Kidney (tissue), 14 donors: Measurements from ENCODE around the gene EHBP1. TPM values are rescaled to one million over a fixed set of nuclear protein-coding genes. Genes with fewer than 3 reads are reported as not detected.

ENCODE experiments used
- DNase-seq, 5 donors: peaks; one replicate each; pipeline ENCODE4 v3.0.0-alpha.2; 2013 to 2020
- FAIRE-seq: peaks from 2 replicates; lab custom pipeline; 2012; peaks lifted over from hg19 to GRCh38; lab: Jason Lieb, UNC
- H3K27ac ChIP-seq, 2 donors: one replicate each; pipeline ENCODE4 v1.7.0; 2013; ENCODE audit warnings: low read depth in 2 of 2, low read length in 2 of 2, inconsistent platforms in 1 of 2
- H3K27me3 ChIP-seq: one replicate; pipeline ENCODE4 v1.7.1; 2013; ENCODE audit warnings: low read length, inconsistent platforms; ENCODE audit not compliant: control insufficient read depth, insufficient read depth
- H3K36me3 ChIP-seq, 3 donors: one replicate each; pipeline versions ENCODE4 v1.7.0 to v1.7.1; 2013; ENCODE audit warnings: low read length in 3 of 3, control low read depth in 1 of 3, inconsistent platforms in 1 of 3; ENCODE audit not compliant: insufficient read depth in 3 of 3, control insufficient read depth in 2 of 3
- H3K4me1 ChIP-seq, 3 donors: one replicate each; pipeline versions ENCODE4 v1.7.0 to v1.7.1; 2013; ENCODE audit warnings: low read length in 3 of 3, inconsistent platforms in 1 of 3, low read depth in 1 of 3; ENCODE audit not compliant: control insufficient read depth in 2 of 3, insufficient read depth in 2 of 3
- H3K4me3 ChIP-seq, 3 donors: one replicate each; pipeline versions ENCODE4 v1.7.0 to v1.8.1; 2013; ENCODE audit warnings: low read length in 3 of 3, control low read depth in 1 of 3, inconsistent platforms in 1 of 3
- H3K9ac ChIP-seq, 3 donors: one replicate each; pipeline versions ENCODE4 v1.7.0 to v1.7.1; 2013; ENCODE audit warnings: low read length in 3 of 3, control low read depth in 1 of 3, inconsistent platforms in 1 of 3
- H3K9me3 ChIP-seq, 3 donors: one replicate each; pipeline versions ENCODE4 v1.7.0 to v1.7.1; 2013; ENCODE audit warnings: low read length in 3 of 3, control low read depth in 1 of 3, inconsistent platforms in 1 of 3; ENCODE audit not compliant: control insufficient read depth in 2 of 3, insufficient read depth in 1 of 3
- CTCF ChIP-seq: IDR thresholded peaks from 3 replicates; pipeline ENCODE4 v1.5.1; 2012; ENCODE audit warnings: mild to moderate bottlenecking, moderate library complexity, borderline replicate concordance; ENCODE audit not compliant: insufficient read depth; ENCODE audit errors: extremely low read depth
- intact Hi-C: fragments of 100-400 bp; cut with DNase I; formaldehyde crosslinking; loops from one replicate; pipeline ENCODE4 v1.11.1; 2022
- polyA plus RNA-seq: library from polyadenylated mRNA; stranded (reverse); fragments of 350-450 nt; fragmentation: Illumina TruSeq; extraction: RNeasy Lipid Tissue Mini Kit (QIAGEN cat#74804); gene quantifications from one replicate; pipeline ENCODE4 v1.2.3, GENCODE V29; 2014; ENCODE audit warnings: low read depth, low replicate concordance; ENCODE audit not compliant: insufficient read depth
- total RNA-seq: library from RNA; stranded (reverse); fragmentation: NEBNext Ultra II Directional; extraction: Animal tissue kit (Norgen Biotek cat#: 25700); gene quantifications from one replicate; pipeline ENCODE4 v1.2.1, GENCODE V29; 2021
- donor health status: control.
- donor health status: control.
- donor health status: control.
- donor health status: control.
- donor health status: control.
- donor health status: DM: yes; HTN: yes; CAD: no.
- donor health status: Normal renal cell carcinoma (clear cell type).

The EHBP1 gene
- total and polyA plus RNA-seq, 2 donors from 2014 or later: 12.5 to 42.7 TPM

- intact Hi-C loops: no loop called here
- Histone ChIP-seq H3K27me3 (no peaks in the 10 kb centered on the region), H3K36me3 (peaks cover 0 to 3% (median 0%) of the 10 kb centered on the region in 3 donors), H3K9ac (no peak overlapping the region), H3K27ac (no peak overlapping the region), H3K4me3 (no peak overlapping the region), H3K9me3 (peaks cover 0 to 8% (median 2%) of the 10 kb centered on the region in 3 donors), H3K4me1 (no peaks in the 10 kb centered on the region)
- DNase-seq: no peak
- no peak for FAIRE-seq
- no peak for TF ChIP-seq CTCF
These were observed 218.4 kb downstream of the EHBP1 start for GRCh38 chr2:62923881-62924280.

DNA sequence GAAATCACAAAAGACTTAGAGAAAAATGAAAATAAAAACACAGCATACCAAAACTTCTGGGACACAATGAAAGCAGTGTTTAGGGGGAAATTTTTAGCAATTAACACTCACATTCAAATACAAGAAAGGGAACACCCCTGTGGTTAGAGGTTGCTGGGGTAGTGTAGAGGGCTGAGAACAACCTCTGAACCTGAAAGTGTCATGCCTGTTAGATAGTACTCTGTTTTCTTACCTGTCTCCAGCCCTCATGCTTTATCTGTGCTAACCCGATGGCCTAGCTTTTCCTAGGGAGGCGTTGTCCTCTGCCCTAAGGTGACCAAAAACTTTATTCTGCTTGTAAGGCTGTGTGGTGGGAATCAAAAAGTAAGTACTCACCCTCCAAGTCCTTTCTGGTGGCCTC lies 222.5 kb downstream of the EHBP1 start:
- intact Hi-C loops: no loop called here

DNA sequence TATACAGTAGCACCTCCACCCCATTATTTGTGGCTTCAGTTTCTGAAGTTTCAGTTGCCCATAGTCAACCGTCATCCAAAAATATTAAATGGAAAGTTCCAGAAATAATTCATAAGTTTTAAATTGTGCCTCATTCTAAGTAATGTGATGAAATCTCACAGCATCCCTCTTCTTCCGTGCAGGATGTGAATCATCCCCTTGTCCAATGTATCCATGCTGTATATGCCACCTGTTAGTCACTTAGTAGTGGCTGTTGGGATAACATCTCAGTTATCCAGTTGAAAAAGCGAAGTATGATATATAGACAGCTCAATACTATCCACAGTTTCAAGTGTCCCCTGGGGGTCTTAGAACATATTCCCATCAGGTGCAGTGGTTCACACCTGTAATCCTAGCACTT lies 226.0 kb downstream of the EHBP1 start:
- Histone ChIP-seq H3K4me3 (no peak overlapping the region), H3K4me1 (no peaks in the 10 kb centered on the region), H3K27me3 (no peaks in the 10 kb centered on the region), H3K9ac (no peak overlapping the region), H3K36me3 (no peaks in the 10 kb centered on the region), H3K27ac (no peak overlapping the region), H3K9me3 (no peaks in the 10 kb centered on the region)
- FAIRE-seq (no peak), DNase-seq (no peak)
- TF ChIP-seq CTCF: no peak
- intact Hi-C loops: no loop called here

More for the DNA sequence above, 222.5 kb downstream of the EHBP1 start:
- Histone ChIP-seq H3K36me3 (no peaks in the 10 kb centered on the region), H3K27ac (no peak overlapping the region), H3K9ac (no peak overlapping the region), H3K27me3 (no peaks in the 10 kb centered on the region), H3K4me3 (no peak overlapping the region), H3K4me1 (no peaks in the 10 kb centered on the region), H3K9me3 (peaks cover 0 to 4% (median 0%) of the 10 kb centered on the region in 3 donors)
- FAIRE-seq: no peak
- no peak for TF ChIP-seq CTCF
- no peak for DNase-seq

DNA sequence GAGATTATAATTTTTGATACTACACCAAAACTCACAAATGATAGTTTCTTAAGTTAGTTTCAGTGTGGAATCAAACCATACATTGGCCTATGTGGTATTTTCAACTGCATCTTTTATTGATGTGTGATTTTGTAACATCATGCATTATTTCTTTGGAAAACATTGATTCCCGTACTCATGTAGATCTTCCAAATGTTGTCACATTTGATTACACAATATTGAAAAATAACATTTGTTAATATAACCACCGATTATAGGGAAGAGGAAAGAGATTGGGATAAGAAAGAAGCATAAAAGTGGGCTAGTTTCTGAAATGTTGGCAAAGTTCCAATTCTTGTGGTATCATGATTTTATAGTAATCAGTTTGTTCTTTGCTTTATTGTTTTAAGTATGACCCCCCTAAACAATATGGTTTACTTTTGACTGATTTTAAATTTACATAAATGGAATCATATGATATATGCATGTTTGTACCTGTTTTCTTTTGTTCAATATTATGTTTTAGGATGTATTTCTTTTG lies 227.9 kb downstream of the EHBP1 start:
- no peak for TF ChIP-seq CTCF
- DNase-seq: no peak
- Histone ChIP-seq H3K36me3 (no peaks in the 10 kb centered on the region), H3K4me3 (no peak overlapping the region), H3K4me1 (no peaks in the 10 kb centered on the region), H3K9ac (no peak overlapping the region), H3K27me3 (no peaks in the 10 kb centered on the region), H3K9me3 (no peaks in the 10 kb centered on the region), H3K27ac (no peak overlapping the region)
- intact Hi-C loops: no loop called here
- no peak for FAIRE-seq
